HG03469 (cell line): ENCODE results near the gene COX7A2.

Experiments used
- ATAC-seq: cut with Tn5 transposase; IDR thresholded peaks from one replicate; pipeline ENCODE4 v1.9.1; 2021; ENCODE audit warnings: mild to moderate bottlenecking, moderate library complexity, moderate number of reproducible peaks; ENCODE audit not compliant: unreplicated experiment

Gene COX7A2

DNA sequence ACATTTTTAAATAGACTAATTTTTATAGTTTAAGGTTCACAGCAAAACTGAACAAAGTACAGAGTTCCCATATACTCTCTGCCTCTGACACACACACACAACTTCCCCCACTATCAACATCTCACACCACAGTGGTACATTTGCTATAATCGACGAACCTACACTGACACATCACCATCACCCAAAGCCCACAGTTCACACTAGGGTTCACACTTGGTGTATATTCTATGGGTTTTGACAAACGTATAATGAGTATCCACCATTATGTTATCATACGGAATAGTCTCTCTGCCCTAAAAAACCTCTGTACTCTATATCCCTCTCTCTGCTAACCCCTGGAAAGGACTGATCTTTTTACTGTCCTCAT is 25.4 kb upstream of the COX7A2 start:
- ATAC-seq = no peak

GRCh38 chr6:75268121-75268987 is 24.8 kb upstream of the COX7A2 start:
- no peak for ATAC-seq

GRCh38 chr6:75267461-75267860 is 23.9 kb upstream of the COX7A2 start:
- no peak for ATAC-seq

DNA sequence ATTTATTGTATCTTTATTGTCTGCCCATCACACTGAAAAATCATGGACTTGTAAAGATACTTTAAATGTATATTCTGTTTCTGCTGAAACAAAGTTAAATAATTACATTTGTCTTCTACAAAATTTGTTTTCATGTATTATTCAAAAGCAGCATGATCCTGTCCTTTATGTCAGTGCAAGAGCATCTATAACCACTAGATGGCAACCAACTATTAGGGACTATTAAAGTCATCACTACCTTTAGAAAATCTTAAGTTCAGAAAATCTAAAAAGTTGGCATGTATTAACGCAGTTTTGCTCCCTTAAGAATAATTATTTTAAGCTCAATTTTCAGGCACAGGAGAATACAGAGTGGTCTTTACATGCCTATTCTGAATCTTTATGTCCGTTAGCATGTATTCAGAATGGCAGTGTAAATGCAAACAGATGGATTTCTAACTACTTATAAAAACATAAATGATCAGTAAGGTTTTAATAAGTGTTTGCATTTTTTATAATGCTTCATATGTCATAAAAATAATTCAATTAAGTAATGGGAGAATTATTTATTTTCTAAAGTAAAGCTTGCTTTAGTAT is 23.2 kb upstream of the COX7A2 start:
- ATAC-seq = peak; percentile 64

GRCh38 chr6:75263401-75263750 is 19.8 kb upstream of the COX7A2 start:
- ATAC-seq = no peak

- ATAC-seq = no peak
These were observed 19.3 kb upstream of the COX7A2 start for GRCh38 chr6:75262716-75263400.

- no peak for ATAC-seq
These were observed 17.7 kb upstream of the COX7A2 start for GRCh38 chr6:75261299-75261698.

GRCh38 chr6:75257343-75258087 is 13.9 kb upstream of the COX7A2 start:
- ATAC-seq = no peak

GRCh38 chr6:75250552-75250951 is 7.0 kb upstream of the COX7A2 start:
- ATAC-seq = no peak

GRCh38 chr6:75249837-75250236 is 6.2 kb upstream of the COX7A2 start:
- ATAC-seq = no peak

GRCh38 chr6:75246386-75246785 is 2.8 kb upstream of the COX7A2 start:
- no peak for ATAC-seq

GRCh38 chr6:75244063-75244584 is 523 bp upstream of the COX7A2 start:
- no peak for ATAC-seq

DNA sequence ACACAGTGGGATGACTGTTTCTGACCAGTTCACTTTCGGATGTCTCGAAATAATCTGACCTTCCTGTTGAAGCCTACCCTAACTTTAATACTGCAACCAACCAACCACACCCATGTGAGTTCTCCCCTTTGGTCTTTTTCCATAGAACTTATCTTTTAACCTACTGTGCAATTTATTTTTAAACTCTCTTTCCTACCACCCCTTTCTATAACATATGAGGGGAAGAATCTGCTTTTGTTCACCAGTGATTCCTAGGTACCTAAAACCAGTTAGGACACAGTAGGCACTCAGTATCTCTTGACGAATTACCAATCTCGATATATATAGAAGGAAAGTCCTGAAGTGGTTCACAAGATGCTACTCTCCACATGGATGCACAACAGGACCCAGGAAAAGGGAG is 7.0 kb downstream of the COX7A2 start:
- no peak for ATAC-seq

DNA sequence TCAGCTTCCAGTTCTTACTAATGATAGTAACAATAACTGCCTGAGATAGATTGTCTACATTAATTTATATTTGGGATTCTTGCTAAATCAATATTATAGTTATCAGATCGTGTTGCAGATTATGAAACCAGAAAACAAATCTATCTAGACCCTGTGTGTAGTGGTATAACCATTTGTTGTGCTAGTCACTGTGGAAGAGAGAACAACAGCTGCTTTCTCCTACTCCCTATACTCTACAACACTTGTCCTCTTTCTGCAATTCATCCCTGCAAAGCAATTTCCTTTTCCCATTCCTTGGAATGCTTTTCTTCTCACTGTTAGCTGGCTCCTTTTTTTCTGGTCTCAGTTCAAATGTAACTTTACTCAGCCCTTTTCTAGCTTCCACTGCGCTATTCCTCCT is 8.3 kb downstream of the COX7A2 start:
- no peak for ATAC-seq

GRCh38 chr6:75234126-75234865 is 9.3 kb downstream of the COX7A2 start:
- no peak for ATAC-seq

DNA sequence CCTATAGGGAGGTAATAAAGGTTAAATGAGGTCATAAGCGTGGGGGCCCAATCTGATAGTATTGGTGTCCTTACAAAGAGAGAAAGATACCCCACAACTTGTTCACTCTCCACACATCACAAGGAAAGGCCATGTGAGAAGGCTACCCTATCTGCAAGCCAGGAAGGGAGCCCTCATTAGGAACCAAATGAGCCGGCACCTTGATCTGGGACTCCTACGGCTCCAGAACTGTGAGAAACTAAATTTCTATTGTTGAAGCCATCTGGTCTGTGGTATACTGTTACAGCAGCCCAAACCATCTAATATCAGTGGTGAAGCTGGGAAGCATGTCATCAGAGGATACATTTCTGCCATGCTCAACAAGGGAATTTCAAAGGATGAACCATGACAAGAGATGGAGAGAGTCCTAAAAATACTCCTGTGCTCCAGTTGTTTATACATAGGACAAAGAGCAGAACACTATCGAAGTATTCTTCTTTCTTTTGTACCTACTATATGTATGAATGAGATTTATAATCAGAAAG is 10.4 kb downstream of the COX7A2 start:
- ATAC-seq = no peak

- no peak for ATAC-seq
These were observed 12.9 kb downstream of the COX7A2 start for GRCh38 chr6:75230484-75231325.

DNA sequence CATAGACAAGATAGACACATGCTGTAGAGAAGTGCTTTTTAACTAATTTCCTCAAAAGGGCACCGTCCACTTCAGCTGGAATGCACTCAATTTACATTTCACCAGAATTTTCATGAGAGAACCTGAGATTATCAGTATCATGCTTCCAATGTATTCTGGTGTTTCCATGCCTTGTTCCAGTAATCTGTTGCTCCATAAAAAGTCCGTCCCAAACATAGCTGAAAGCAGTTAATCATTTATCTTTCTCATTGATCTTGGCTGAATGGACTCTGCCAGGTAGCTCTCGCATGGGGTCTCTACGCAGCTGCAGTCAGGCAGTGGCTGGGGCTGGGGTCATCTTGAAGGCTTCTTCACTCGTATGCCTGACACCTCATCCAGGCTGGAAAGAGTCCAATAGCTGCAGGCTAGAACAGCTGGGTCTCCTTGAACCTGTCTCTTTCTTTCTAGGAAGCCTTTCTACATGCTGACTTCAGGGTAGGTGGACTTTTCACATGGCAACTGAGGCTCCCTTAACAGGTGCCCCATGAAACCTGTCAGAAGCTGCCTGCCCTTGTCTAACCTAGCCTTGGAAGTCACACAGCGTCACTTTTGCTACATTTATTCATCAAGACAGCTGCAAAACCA is 19.2 kb downstream of the COX7A2 start:
- ATAC-seq = no peak

DNA sequence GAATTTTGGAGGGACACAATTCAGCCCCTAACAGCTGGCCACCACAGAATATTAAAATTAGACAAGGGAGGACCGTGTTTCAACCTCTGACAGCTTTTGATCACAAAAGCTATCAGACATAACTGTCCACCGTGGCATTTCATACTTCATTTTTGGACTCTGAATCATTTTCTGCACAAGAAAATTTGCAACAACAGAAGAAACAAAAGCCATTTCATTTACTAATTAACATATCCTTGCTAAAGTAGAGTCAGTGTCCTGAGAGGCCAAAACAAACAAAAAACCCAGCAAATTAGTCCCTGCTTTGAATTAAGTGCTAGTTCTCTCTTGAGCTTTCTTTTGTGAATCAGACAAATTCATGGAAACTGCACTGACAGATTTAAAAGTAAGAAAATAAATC is 20.2 kb downstream of the COX7A2 start:
- ATAC-seq = no peak
